NCI-H526 treated with DMSO at 0.1 percent for 48 hours (cell line): ENCODE results near the gene PACS1.
A peak's percentile ranks its signal among the peaks of the same experiment; 100 is the strongest.
"Not testable (repeated sequence)": the region's sequence is repeated elsewhere in the genome, so short reads cannot be mapped to it uniquely, and the experiment has no call there.

Experiments
- DNase-seq: peaks from one replicate; lab custom pipeline; 2025; lab: John Stamatoyannopoulos, UW

The PACS1 gene

GRCh38 chr11:66076561-66076960, 6.5 kb downstream of the PACS1 start:
- no peak for DNase-seq

- DNase-seq: no peak
These were observed 7.9 kb downstream of the PACS1 start for GRCh38 chr11:66077927-66078326.

GRCh38 chr11:66078949-66079348, 8.9 kb downstream of the PACS1 start:
- not testable (repeated sequence) for DNase-seq

- no peak for DNase-seq
These were observed 10.2 kb downstream of the PACS1 start for GRCh38 chr11:66080055-66080817.

GRCh38 chr11:66081505-66081904, 11.4 kb downstream of the PACS1 start:
- DNase-seq: peak; percentile 36

- peak; percentile 58 for DNase-seq
These were observed 13.1 kb downstream of the PACS1 start for GRCh38 chr11:66082946-66083698.

GRCh38 chr11:66083767-66084166, 13.7 kb downstream of the PACS1 start:
- no peak for DNase-seq

GRCh38 chr11:66084821-66085475, 14.9 kb downstream of the PACS1 start:
- DNase-seq: no peak

- DNase-seq: no peak
These were observed 17.3 kb downstream of the PACS1 start for GRCh38 chr11:66087148-66087908.

GRCh38 chr11:66089067-66089466, 19.0 kb downstream of the PACS1 start:
- no peak for DNase-seq

- no peak for DNase-seq
These were observed 20.2 kb downstream of the PACS1 start for GRCh38 chr11:66090288-66090687.

GRCh38 chr11:66092125-66092524, 22.1 kb downstream of the PACS1 start:
- DNase-seq: not testable (repeated sequence)

- DNase-seq: not testable (repeated sequence)
These were observed 29.7 kb downstream of the PACS1 start for GRCh38 chr11:66099746-66100145.

- DNase-seq: peak; percentile 12
These were observed 30.4 kb downstream of the PACS1 start for GRCh38 chr11:66100272-66101065.

GRCh38 chr11:66101066-66101464, 31.0 kb downstream of the PACS1 start:
- DNase-seq: no peak

- DNase-seq: no peak
These were observed 34.1 kb downstream of the PACS1 start for GRCh38 chr11:66104057-66104638.

GRCh38 chr11:66106786-66107599, 36.9 kb downstream of the PACS1 start:
- DNase-seq: no peak

- DNase-seq: no peak
These were observed 37.8 kb downstream of the PACS1 start for GRCh38 chr11:66107600-66108510.

- DNase-seq: no peak
These were observed 39.2 kb downstream of the PACS1 start for GRCh38 chr11:66109294-66109693.
